ENCODE data around the gene TUBA4B. TPM values are rescaled to one million over a fixed set of nuclear protein-coding genes. Genes with fewer than 3 reads are reported as not detected.

Gene TUBA4B
- total RNA-seq = not detected

GRCh38 chr2:219252900-219253752, at the start of gene TUBA4B:
TSS of gene TUBA4B (plus strand) at chr2:219253243. CDS start at chr2:219253408, 165 bp downstream.
- H3K4me1 Mint-ChIP-seq = peaks cover 48% of the 10 kb centered on the region
- no peaks in the 10 kb centered on the region for H3K27me3 Mint-ChIP-seq
- peak within 1 kb of the TSS; percentile 99 for H3K4me3 Mint-ChIP-seq
- DNase-seq = peak; percentile 78
- H3K36me3 Mint-ChIP-seq = peaks cover 44% of the 10 kb centered on the region
- no peaks in the 10 kb centered on the region for H3K9me3 Mint-ChIP-seq
- H3K27ac Mint-ChIP-seq = peak within 1 kb of the TSS; percentile 90
- POLR2A ChIA-PET = interaction anchor here (0.6 to 8.4 kb wide), 23 partner anchors 8 to 1027 kb away, joined by 3 to 83 read pairs (median 5); partner anchors contain the start of genes ABCB6, ANKZF1, ATG9A and CNPPD1
- peak; percentile 31 for ATAC-seq (ENCODE audit: low read depth)

GRCh38 chr2:219204425-219205164, 48.4 kb upstream of the TUBA4B start:
- no peak for ATAC-seq (ENCODE audit: low read depth)
- POLR2A ChIA-PET = interaction anchor here (1.4 to 3.3 kb wide), 3 partner anchors 23 to 49 kb away, joined by 4 to 73 read pairs (median 4); partner anchors contain the start of gene TUBA4A
- Mint-ChIP-seq H3K4me1 (peaks cover 39% of the 10 kb centered on the region), H3K9me3 (peaks cover 10% of the 10 kb centered on the region), H3K27me3 (no peaks in the 10 kb centered on the region), H3K36me3 (peaks cover 10% of the 10 kb centered on the region), H3K27ac (no peak overlapping the region), H3K4me3 (no peak overlapping the region)
- DNase-seq = no peak

- peaks cover 10% of the 10 kb centered on the region for H3K9me3 Mint-ChIP-seq
- H3K4me3 Mint-ChIP-seq = no peak overlapping the region
- peaks cover 12% of the 10 kb centered on the region for H3K36me3 Mint-ChIP-seq
- ATAC-seq (ENCODE audit: low read depth) (no peak), DNase-seq (no peak)
- H3K4me1 Mint-ChIP-seq = peaks cover 44% of the 10 kb centered on the region
- H3K27me3 Mint-ChIP-seq = no peaks in the 10 kb centered on the region
- POLR2A ChIA-PET = interaction anchor here (2.0 to 5.2 kb wide), 3 partner anchors 8 to 29 kb away, joined by 9 to 92 read pairs (median 73); partner anchors contain the start of gene CNPPD1
- H3K27ac Mint-ChIP-seq = peak overlapping the region; percentile 93
Measured at GRCh38 chr2:219205165-219205538, 47.9 kb upstream of the TUBA4B start.

GRCh38 chr2:219205981-219206327, 47.1 kb upstream of the TUBA4B start:
- POLR2A ChIA-PET = interaction anchor here (0.6 to 5.2 kb wide), 15 partner anchors 9 to 73 kb away, joined by 4 to 92 read pairs (median 9); partner anchors contain the start of genes ANKZF1, ATG9A, CNPPD1 and DNAJB2
- H3K27ac Mint-ChIP-seq = peak overlapping the region; percentile 93
- H3K4me1 Mint-ChIP-seq = peaks cover 42% of the 10 kb centered on the region
- peak overlapping the region; percentile 85 for H3K4me3 Mint-ChIP-seq
- H3K9me3 Mint-ChIP-seq = peaks cover 9% of the 10 kb centered on the region
- H3K27me3 Mint-ChIP-seq = no peaks in the 10 kb centered on the region
- DNase-seq (no peak), ATAC-seq (ENCODE audit: low read depth) (no peak)
- peaks cover 13% of the 10 kb centered on the region for H3K36me3 Mint-ChIP-seq

- Mint-ChIP-seq H3K9me3 (peaks cover 7% of the 10 kb centered on the region), H3K27me3 (no peaks in the 10 kb centered on the region), H3K4me1 (peaks cover 47% of the 10 kb centered on the region), H3K4me3 (peak within 1 kb of the TSS; percentile 85), H3K36me3 (peaks cover 15% of the 10 kb centered on the region), H3K27ac (peak within 1 kb of the TSS; percentile 93)
- POLR2A ChIA-PET = interaction anchor here (0.6 to 5.2 kb wide), 17 partner anchors 9 to 72 kb away, joined by 3 to 92 read pairs (median 8); partner anchors contain the start of genes ANKZF1, ATG9A, CNPPD1 and DNAJB2
- ATAC-seq (ENCODE audit: low read depth) (peak; percentile 97), DNase-seq (peak; percentile 99)
Measured at GRCh38 chr2:219206328-219207133, 46.5 kb upstream of the TUBA4B start, which contains the start of gene ZFAND2B. TSS of gene ZFAND2B (plus strand) at chr2:219206782. CDS start at chr2:219206988, 206 bp downstream.

GRCh38 chr2:219207134-219207883, 45.7 kb upstream of the TUBA4B start:
- POLR2A ChIA-PET = interaction anchor here (1.4 to 5.2 kb wide), 13 partner anchors 10 to 72 kb away, joined by 5 to 92 read pairs (median 14); partner anchors contain the start of genes ANKZF1, ATG9A, CNPPD1 and DNAJB2
- H3K4me3 Mint-ChIP-seq = peak overlapping the region; percentile 85
- DNase-seq = no peak
- H3K27ac Mint-ChIP-seq = peak overlapping the region; percentile 93
- H3K9me3 Mint-ChIP-seq = peaks cover 7% of the 10 kb centered on the region
- peaks cover 47% of the 10 kb centered on the region for H3K4me1 Mint-ChIP-seq
- H3K27me3 Mint-ChIP-seq = no peaks in the 10 kb centered on the region
- ATAC-seq (ENCODE audit: low read depth) = no peak
- peaks cover 16% of the 10 kb centered on the region for H3K36me3 Mint-ChIP-seq

GRCh38 chr2:219207884-219208740, 44.9 kb upstream of the TUBA4B start:
- Mint-ChIP-seq H3K4me1 (peaks cover 47% of the 10 kb centered on the region), H3K4me3 (peak overlapping the region; percentile 85), H3K27me3 (no peaks in the 10 kb centered on the region), H3K36me3 (peaks cover 16% of the 10 kb centered on the region), H3K27ac (peak overlapping the region; percentile 93), H3K9me3 (peaks cover 7% of the 10 kb centered on the region)
- DNase-seq = no peak
- ATAC-seq (ENCODE audit: low read depth) = no peak
- POLR2A ChIA-PET = interaction anchor here (0.7 to 5.2 kb wide), 8 partner anchors 22 to 49 kb away, joined by 3 to 92 read pairs (median 14); partner anchors contain the start of genes ANKZF1, ATG9A, CNPPD1 and GLB1L

GRCh38 chr2:219209236-219210195, 43.5 kb upstream of the TUBA4B start:
- Mint-ChIP-seq H3K27me3 (no peaks in the 10 kb centered on the region), H3K36me3 (peaks cover 21% of the 10 kb centered on the region), H3K4me1 (peaks cover 52% of the 10 kb centered on the region), H3K4me3 (peak overlapping the region; percentile 62), H3K27ac (peak overlapping the region; percentile 88), H3K9me3 (no peaks in the 10 kb centered on the region)
- DNase-seq = no peak
- POLR2A ChIA-PET = interaction anchor here (0.6 to 5.2 kb wide), 9 partner anchors 9 to 170 kb away, joined by 3 to 92 read pairs (median 8); partner anchors contain the start of genes ANKZF1, ATG9A, CNPPD1 and GLB1L
- ATAC-seq (ENCODE audit: low read depth) = no peak

GRCh38 chr2:219210196-219210885, 42.7 kb upstream of the TUBA4B start:
- no peaks in the 10 kb centered on the region for H3K9me3 Mint-ChIP-seq
- DNase-seq (no peak), ATAC-seq (ENCODE audit: low read depth) (no peak)
- H3K36me3 Mint-ChIP-seq = peaks cover 19% of the 10 kb centered on the region
- H3K4me1 Mint-ChIP-seq = peaks cover 52% of the 10 kb centered on the region
- POLR2A ChIA-PET = interaction anchor here (0.8 to 5.2 kb wide), 8 partner anchors 9 to 51 kb away, joined by 3 to 92 read pairs (median 7); partner anchors contain the start of genes ANKZF1, ATG9A and CNPPD1
- H3K27me3 Mint-ChIP-seq = no peaks in the 10 kb centered on the region
- H3K27ac Mint-ChIP-seq = peak overlapping the region; percentile 88
- peak overlapping the region; percentile 62 for H3K4me3 Mint-ChIP-seq
